Gastrocnemius medialis (tissue), 4 donors: ENCODE measurements around the gene VPS8. TPM values are rescaled to one million over a fixed set of nuclear protein-coding genes. Genes with fewer than 3 reads are reported as not detected.

ENCODE experiments used
- ATAC-seq, 2 donors: fragments of 150-250 bp; one replicate each; pipeline ENCODE4 v1.9.1; 2016
- DNase-seq, 2 donors: peaks; one replicate each; pipeline ENCODE4 v3.0.0-alpha.2; 2019
- H3K27ac ChIP-seq, 4 donors: fragments of 200-600 bp; sonication (generic); 1 replicate in 1 of 4; 2 replicates in 3 of 4; pipeline ENCODE4 v1.5.1; 2016 to 2018; ENCODE audit warnings: mild to moderate bottlenecking in 2 of 4, moderate library complexity in 1 of 4
- H3K27me3 ChIP-seq, 3 donors: fragments of 200-600 bp; sonication (generic) in 2 of 3; 1 replicate in 1 of 3; 2 replicates in 2 of 3; pipeline versions ENCODE4 v1.5.1 to v1.6.0; 2016 to 2019; ENCODE audit warnings: mild to moderate bottlenecking in 1 of 3, moderate library complexity in 1 of 3
- H3K36me3 ChIP-seq, 2 donors: fragments of 200-600 bp; sonication (generic) in 1 of 2; one replicate each; pipeline ENCODE4 v1.5.1; 2017 to 2018
- H3K4me1 ChIP-seq, 2 donors: fragments of 200-600 bp; sonication (generic) in 1 of 2; one replicate each; pipeline ENCODE4 v1.5.1; 2016 to 2017; ENCODE audit warnings: mild to moderate bottlenecking in 2 of 2
- H3K4me3 ChIP-seq, 4 donors: fragments of 200-600 bp; sonication (generic) in 3 of 4; 1 replicate in 1 of 4; 2 replicates in 3 of 4; pipeline ENCODE4 v1.5.1; 2016 to 2019; ENCODE audit warnings: mild to moderate bottlenecking in 2 of 4
- H3K9me3 ChIP-seq, 3 donors: fragments of 200-600 bp; sonication (generic) in 2 of 3; 1 replicate in 1 of 3; 2 replicates in 2 of 3; pipeline ENCODE4 v1.5.1; 2016 to 2019
- POLR2A ChIP-seq, 2 donors: fragments of 450-650 bp; IDR thresholded peaks; one replicate each; pipeline ENCODE4 v1.6.1; 2017; ENCODE audit warnings: antibody characterized with exemption in 2 of 2, mild to moderate bottlenecking in 2 of 2, moderate library complexity in 2 of 2
- in situ Hi-C, 4 donors: fragments of 200-750 bp; cut with MboI; loops; one replicate each; pipeline versions ENCODE4 v1.15.0 to v1.8.0; 2017; ENCODE audit warnings: low sequenced_read_pairs in 4 of 4
- intact Hi-C: fragments of 100-400 bp; cut with DNase I; formaldehyde crosslinking; loops from one replicate; pipeline ENCODE4 v1.15.1; 2023; ENCODE audit warnings: low total_unique reads
- total RNA-seq, 4 donors: library from RNA; depleted of rRNA; stranded (reverse); fragments of >200 nt; gene quantifications; one replicate each; pipeline versions ENCODE4 v1.1.0 to v1.2.3, GENCODE V29; 2016
- TF ChIP-seq, protein P1 (sequence below), 5 experiments: fragments of 450-650 bp in 3 of 5; fragments of 200-600 bp in 2 of 5; sonication (generic) in 2 of 5; IDR thresholded peaks in 4 of 5; conservative IDR thresholded peaks in 1 of 5; 1 replicate in 4 of 5; 2 replicates in 1 of 5; pipeline ENCODE4 v1.5.1; 2016 to 2019; ENCODE audit warnings: antibody characterized with exemption in 5 of 5, mild to moderate bottlenecking in 3 of 5, moderate library complexity in 3 of 5

Gene VPS8
- total RNA-seq, 4 donors from 2014 or later, result 37.2 to 64.1 (median 51.2) TPM

DNA sequence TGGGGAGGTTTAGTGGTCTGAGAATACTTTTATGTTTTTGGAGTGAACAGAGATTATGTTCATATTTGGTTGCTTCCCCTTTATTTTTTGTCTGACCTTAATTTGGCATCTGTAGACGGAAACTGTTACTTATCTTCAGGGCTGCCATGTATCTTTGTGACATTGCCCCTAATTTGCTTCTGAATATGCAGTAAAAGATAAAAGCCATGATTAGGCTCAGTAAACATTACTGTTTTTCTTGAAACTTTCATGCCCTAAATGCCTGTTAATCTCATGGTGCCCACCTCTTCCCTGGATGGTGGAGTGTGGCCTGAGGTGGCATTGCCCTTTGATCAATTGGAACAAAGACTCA, 234.2 kb downstream of the VPS8 start:
- H3K27ac ChIP-seq, result peak overlapping the region in 3 of 4 donors; percentile 11 to 68 (median 34)
- ATAC-seq, result no peak
- in situ Hi-C loops (no loop called here), intact Hi-C loops (no loop called here)
- DNase-seq, result no peak
- no peaks in the 10 kb centered on the region for H3K9me3 ChIP-seq
- TF ChIP-seq, protein P1, sequence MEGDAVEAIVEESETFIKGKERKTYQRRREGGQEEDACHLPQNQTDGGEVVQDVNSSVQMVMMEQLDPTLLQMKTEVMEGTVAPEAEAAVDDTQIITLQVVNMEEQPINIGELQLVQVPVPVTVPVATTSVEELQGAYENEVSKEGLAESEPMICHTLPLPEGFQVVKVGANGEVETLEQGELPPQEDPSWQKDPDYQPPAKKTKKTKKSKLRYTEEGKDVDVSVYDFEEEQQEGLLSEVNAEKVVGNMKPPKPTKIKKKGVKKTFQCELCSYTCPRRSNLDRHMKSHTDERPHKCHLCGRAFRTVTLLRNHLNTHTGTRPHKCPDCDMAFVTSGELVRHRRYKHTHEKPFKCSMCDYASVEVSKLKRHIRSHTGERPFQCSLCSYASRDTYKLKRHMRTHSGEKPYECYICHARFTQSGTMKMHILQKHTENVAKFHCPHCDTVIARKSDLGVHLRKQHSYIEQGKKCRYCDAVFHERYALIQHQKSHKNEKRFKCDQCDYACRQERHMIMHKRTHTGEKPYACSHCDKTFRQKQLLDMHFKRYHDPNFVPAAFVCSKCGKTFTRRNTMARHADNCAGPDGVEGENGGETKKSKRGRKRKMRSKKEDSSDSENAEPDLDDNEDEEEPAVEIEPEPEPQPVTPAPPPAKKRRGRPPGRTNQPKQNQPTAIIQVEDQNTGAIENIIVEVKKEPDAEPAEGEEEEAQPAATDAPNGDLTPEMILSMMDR (IDR thresholded peaks at IDR 0.05 in 4 of 5, conservative IDR thresholded peaks at IDR 0.05 in 1 of 5), result no peak
- no peak for TF ChIP-seq POLR2A (IDR thresholded peaks at IDR 0.05)
- H3K27me3 ChIP-seq, result no peaks in the 10 kb centered on the region
- H3K4me1 ChIP-seq, result peaks cover 0 to 3% of the 10 kb centered on the region in 2 donors
- no peak overlapping the region for H3K4me3 ChIP-seq
- H3K36me3 ChIP-seq, result peaks cover 0 to 33% of the 10 kb centered on the region in 2 donors

DNA sequence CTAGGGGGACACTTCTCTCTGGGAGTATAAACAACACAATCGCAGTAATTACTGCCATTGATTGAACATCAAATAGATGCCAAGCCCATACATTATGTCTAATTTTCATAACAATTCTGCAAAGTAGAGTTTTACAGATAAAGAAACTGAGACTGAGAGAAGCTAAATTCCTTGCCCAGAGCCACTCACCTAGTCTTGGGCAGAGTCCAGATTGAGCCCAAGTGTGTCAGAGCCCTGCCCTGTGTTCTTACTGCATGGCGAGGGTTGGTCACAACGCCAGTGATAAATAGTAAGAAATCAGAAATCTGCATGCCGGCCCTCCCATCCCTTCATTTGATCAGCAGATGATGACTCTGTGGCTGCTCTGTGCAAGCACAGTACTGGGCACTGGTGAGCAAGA, 234.6 kb downstream of the VPS8 start:
- no peak for ATAC-seq
- no peak for DNase-seq
- H3K4me3 ChIP-seq, result no peak overlapping the region
- in situ Hi-C loops (no loop called here), intact Hi-C loops (no loop called here)
- H3K36me3 ChIP-seq, result peaks cover 0 to 37% of the 10 kb centered on the region in 2 donors
- H3K9me3 ChIP-seq, result no peaks in the 10 kb centered on the region
- no peak overlapping the region for H3K27ac ChIP-seq
- peaks cover 0 to 3% of the 10 kb centered on the region in 2 donors for H3K4me1 ChIP-seq
- TF ChIP-seq, protein P1 (IDR thresholded peaks at IDR 0.05 in 4 of 5, conservative IDR thresholded peaks at IDR 0.05 in 1 of 5), result no peak
- TF ChIP-seq POLR2A (IDR thresholded peaks at IDR 0.05), result no peak
- no peaks in the 10 kb centered on the region for H3K27me3 ChIP-seq

GRCh38 chr3:185049710-185050109, 237.7 kb downstream of the VPS8 start:
- Histone ChIP-seq H3K9me3 (no peaks in the 10 kb centered on the region), H3K36me3 (peaks cover 3 to 68% of the 10 kb centered on the region in 2 donors), H3K4me1 (no peaks in the 10 kb centered on the region), H3K4me3 (no peak overlapping the region), H3K27ac (no peak overlapping the region), H3K27me3 (no peaks in the 10 kb centered on the region)
- intact Hi-C loops, result no loop called here
- in situ Hi-C loops, result no loop called here
- TF ChIP-seq POLR2A (IDR thresholded peaks at IDR 0.05), result no peak
- TF ChIP-seq, protein P1 (IDR thresholded peaks at IDR 0.05 in 4 of 5, conservative IDR thresholded peaks at IDR 0.05 in 1 of 5), result no peak
- DNase-seq (no peak), ATAC-seq (no peak)

- Histone ChIP-seq H3K36me3 (peaks cover 5 to 77% of the 10 kb centered on the region in 2 donors), H3K9me3 (no peaks in the 10 kb centered on the region), H3K4me3 (no peak overlapping the region), H3K27ac (no peak overlapping the region), H3K27me3 (no peaks in the 10 kb centered on the region), H3K4me1 (no peaks in the 10 kb centered on the region)
- DNase-seq, result no peak
- no peak for TF ChIP-seq POLR2A (IDR thresholded peaks at IDR 0.05)
- TF ChIP-seq, protein P1 (IDR thresholded peaks at IDR 0.05 in 4 of 5, conservative IDR thresholded peaks at IDR 0.05 in 1 of 5), result no peak
- intact Hi-C loops (no loop called here), in situ Hi-C loops (no loop called here)
- ATAC-seq, result no peak
Measured at GRCh38 chr3:185051801-185052200, 239.8 kb downstream of the VPS8 start.

- intact Hi-C loops, result no loop called here
Measured at GRCh38 chr3:185052631-185053030, 240.7 kb downstream of the VPS8 start.

More at GRCh38 chr3:185052631-185053030, 240.7 kb downstream of the VPS8 start:
- TF ChIP-seq POLR2A (IDR thresholded peaks at IDR 0.05), result no peak
- TF ChIP-seq, protein P1 (IDR thresholded peaks at IDR 0.05 in 4 of 5, conservative IDR thresholded peaks at IDR 0.05 in 1 of 5), result no peak
- in situ Hi-C loops, result no loop called here
- DNase-seq, result no peak
- H3K36me3 ChIP-seq, result peaks cover 5 to 77% of the 10 kb centered on the region in 2 donors
- H3K9me3 ChIP-seq, result no peaks in the 10 kb centered on the region
- no peaks in the 10 kb centered on the region for H3K27me3 ChIP-seq
- no peak overlapping the region for H3K4me3 ChIP-seq
- ATAC-seq, result no peak
- no peaks in the 10 kb centered on the region for H3K4me1 ChIP-seq
- no peak overlapping the region for H3K27ac ChIP-seq
